ENCODE data around the gene CYP2J2.

CYP2J2 gene

DNA sequence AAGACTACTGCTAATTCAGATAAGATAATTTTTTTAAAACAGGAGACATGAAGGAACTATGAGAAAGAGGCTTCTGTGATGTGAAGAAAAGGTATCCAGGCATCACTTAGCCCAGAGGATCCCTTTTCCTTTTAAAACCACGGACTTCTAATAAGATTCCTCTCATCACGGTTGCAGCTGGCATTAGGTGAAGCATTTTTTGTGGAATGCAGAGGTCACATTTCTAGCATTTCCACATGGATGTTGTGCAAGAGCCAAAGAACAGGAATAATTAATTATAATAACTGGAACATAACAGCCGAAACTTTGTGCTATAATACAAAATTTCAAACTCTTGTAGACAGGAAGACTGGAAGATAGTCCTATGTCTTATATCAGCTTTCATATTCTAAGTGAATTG is 27.6 kb downstream of the CYP2J2 start:
- no peak overlapping the region for H3K27ac ChIP-seq
- TF ChIP-seq, protein P1, sequence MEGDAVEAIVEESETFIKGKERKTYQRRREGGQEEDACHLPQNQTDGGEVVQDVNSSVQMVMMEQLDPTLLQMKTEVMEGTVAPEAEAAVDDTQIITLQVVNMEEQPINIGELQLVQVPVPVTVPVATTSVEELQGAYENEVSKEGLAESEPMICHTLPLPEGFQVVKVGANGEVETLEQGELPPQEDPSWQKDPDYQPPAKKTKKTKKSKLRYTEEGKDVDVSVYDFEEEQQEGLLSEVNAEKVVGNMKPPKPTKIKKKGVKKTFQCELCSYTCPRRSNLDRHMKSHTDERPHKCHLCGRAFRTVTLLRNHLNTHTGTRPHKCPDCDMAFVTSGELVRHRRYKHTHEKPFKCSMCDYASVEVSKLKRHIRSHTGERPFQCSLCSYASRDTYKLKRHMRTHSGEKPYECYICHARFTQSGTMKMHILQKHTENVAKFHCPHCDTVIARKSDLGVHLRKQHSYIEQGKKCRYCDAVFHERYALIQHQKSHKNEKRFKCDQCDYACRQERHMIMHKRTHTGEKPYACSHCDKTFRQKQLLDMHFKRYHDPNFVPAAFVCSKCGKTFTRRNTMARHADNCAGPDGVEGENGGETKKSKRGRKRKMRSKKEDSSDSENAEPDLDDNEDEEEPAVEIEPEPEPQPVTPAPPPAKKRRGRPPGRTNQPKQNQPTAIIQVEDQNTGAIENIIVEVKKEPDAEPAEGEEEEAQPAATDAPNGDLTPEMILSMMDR (conservative IDR thresholded peaks at IDR 0.05) = no peak

DNA sequence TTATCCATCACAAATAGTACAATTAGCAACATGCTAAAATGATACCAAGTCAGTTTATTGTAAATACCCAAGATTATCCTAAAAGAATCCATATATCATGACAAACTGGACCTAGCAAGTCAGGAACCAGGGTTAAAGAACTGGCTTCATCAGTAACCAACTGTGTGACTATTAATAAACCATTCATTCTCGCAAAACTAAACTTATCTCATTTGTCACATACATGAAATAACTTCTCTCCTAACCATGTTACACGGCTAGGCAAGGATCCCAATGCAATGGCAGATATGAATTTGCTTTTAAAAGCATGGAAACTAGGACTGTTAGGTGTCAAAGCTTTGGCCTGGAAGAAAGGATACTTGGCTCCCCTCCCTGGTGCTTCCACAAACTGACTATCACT is 29.4 kb downstream of the CYP2J2 start:
- TF ChIP-seq, protein P1 (conservative IDR thresholded peaks at IDR 0.05) = no peak
- H3K27ac ChIP-seq = peak overlapping the region; percentile 44

DNA sequence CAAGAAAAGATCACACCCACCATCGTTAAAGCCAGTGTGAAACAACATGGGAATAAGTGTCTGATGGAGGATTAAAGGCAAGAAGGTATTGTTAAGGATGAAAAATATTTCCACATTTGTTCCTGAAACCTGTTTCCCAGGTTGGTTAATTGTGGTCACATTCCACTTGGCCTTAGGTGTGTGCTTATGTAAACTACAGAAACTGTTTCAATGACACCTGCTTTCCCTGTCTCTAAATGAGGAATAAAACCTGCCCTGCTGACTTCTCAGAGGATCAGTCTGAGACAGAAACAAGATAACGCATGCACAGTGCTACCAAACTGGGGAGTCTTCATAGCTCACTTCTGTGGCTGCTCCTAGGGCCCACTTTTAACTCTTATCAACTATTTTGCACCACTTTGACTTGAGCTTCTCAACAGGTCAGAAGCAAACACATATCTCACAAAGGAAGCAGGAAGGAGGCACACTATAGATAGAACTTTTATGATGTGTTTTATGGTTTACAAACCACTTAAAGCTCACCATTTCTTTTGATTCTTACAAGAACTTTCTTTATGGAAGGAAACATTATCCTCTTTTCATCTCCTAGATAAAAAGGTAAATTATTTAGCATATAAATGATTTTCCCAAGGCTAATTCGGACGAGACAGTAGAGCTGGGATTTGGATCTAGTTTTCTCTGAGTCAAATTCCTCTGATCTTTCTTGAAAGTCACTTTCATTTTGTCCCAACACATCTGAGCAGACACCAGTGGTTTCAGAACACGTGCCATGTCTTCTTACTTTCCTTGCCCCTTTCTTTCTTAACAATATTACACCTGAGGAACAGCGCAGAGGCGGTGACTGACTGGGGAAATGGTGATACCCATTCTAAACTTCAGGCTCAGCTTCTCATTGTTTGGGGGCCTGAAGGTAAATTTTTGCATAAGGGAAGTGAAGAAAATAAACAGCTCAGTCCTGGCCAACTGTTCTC is 33.4 kb downstream of the CYP2J2 start:
- H3K27ac ChIP-seq = peak overlapping the region; percentile 68
- TF ChIP-seq, protein P1 (conservative IDR thresholded peaks at IDR 0.05) = no peak

DNA sequence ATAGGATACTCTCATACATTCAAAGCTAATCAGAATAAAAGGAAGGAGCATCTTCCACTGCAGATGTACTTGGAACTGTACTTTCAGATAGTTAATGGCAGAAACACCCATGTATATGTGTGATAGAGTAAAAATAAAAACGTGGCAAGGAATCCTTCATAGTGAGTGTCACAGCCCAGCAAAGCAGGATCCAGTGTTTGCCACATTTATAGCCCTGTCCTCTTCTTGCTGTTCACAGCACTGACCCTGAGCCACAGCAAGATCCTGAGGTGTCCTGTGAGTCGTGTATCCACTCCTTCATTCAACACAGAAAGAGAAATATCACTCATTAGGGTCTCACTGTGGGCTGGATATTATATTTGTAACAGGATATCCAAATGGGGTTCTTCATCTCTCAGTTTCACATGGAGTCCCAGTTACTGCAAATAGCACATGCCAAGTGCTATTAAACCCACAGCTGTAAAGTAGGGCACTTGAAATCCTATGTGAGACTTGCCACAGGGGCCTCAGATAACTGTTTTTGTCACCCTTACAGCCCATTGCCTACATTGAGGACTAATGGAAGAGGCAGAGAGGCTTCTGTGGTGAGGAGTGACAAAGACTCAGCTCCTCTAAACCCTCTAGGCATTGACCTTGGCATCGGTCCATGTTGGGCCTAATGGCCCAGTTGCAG is 41.3 kb downstream of the CYP2J2 start:
- H3K27ac ChIP-seq = peak overlapping the region; percentile 94; the same call in 1 of the 2 replicates
- TF ChIP-seq, protein P1 (conservative IDR thresholded peaks at IDR 0.05) = no peak

DNA sequence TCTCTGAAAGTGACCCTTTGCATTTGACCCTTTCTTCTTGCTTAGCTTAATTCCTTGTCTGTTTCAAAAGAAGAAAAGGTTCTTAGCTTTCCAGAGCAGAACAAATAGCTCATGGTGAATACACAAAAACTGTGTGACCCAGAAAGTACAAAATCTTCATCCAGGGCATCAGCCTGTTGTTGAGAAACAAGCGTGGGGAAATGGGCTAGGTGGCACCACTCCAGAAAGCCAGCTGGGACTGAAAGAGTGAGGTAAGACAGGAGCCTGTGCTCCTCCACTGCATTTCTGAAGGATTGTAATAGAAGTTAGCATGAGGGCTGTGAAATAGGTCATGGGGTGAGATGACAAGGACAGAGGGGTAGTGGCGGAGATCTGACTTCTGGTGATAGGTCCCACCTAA is 45.8 kb downstream of the CYP2J2 start:
- no peak overlapping the region for H3K27ac ChIP-seq
- TF ChIP-seq, protein P1 (conservative IDR thresholded peaks at IDR 0.05) = no peak

DNA sequence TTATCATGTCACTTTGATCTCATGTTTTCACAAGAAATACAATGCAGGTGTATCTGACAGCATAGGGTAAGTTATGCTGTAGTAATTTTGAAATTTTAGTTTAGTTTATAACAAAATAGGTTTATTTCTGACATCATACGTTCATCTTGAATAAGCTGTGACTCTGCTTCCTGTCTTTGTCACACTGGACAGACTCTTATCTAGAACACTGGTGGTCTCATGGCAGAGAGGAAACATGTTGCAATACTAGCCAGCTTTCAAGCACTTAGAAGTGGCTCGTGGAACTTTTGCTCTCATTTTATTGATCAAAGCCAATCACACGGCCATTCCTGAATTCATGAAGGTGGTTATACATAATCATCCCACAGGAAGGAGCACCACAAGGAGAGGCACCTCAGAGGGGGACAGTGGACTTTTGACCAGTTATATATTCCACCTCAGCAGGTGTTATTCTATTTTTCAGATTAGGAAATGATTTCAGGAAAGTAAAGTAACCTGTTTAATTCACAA is 46.5 kb downstream of the CYP2J2 start:
- H3K27ac ChIP-seq = peak overlapping the region; percentile 15; the same call in 1 of the 2 replicates
- TF ChIP-seq, protein P1 (conservative IDR thresholded peaks at IDR 0.05) = no peak

DNA sequence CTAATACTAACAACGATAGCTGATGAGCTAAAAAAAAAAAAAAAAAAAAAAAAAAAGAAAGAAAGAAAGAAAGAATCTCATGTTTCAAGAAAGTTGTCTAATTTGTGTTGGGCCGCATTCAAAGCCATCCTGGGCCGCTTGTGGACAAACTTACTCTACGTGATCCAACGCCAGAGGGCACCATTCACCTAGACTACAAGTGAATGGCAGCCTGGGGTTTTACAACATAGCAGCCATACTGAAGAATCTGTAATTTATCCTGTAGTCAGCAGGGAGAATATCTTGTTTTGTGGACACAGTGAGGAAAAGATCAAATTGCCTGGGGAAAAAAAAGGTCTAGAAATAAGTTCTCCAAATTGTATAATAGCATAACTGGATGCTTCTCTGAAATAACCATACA is 47.0 kb downstream of the CYP2J2 start:
- TF ChIP-seq, protein P1 (conservative IDR thresholded peaks at IDR 0.05) = peak; percentile 80

More for the DNA sequence above, 47.0 kb downstream of the CYP2J2 start:
- peak overlapping the region; percentile 15; the same call in 1 of the 2 replicates for H3K27ac ChIP-seq
